GM12875 (cell line): Measurements from ENCODE around the gene NACC1.

Experiments
- H3K4me3 ChIP-seq: one replicate; pipeline ENCODE4 v1.5.1; 2011; ENCODE audit warnings: low read depth, low read length, control low read depth
- CTCF ChIP-seq: IDR thresholded peaks from 2 replicates; pipeline ENCODE4 v1.5.1; 2011; ENCODE audit warnings: low read depth, mild to moderate bottlenecking, control low read depth, inconsistent platforms, low read length, moderate library complexity, borderline replicate concordance; ENCODE audit not compliant: insufficient read depth

The NACC1 gene

GRCh38 chr19:13151605-13152355 is 33.7 kb downstream of the NACC1 start:
- no peak for TF ChIP-seq CTCF
- peak overlapping the region; percentile 100 for H3K4me3 ChIP-seq

- peak overlapping the region; percentile 100 for H3K4me3 ChIP-seq
- TF ChIP-seq CTCF: no peak
Observed at GRCh38 chr19:13152356-13152973, 34.4 kb downstream of the NACC1 start.

- peak overlapping the region; percentile 100 for H3K4me3 ChIP-seq
- TF ChIP-seq CTCF: peak; percentile 4; the same call in 1 of the 2 replicates
Observed at GRCh38 chr19:13152974-13153568, 35.0 kb downstream of the NACC1 start.

- no peak; the same call in 1 of the 2 replicates for TF ChIP-seq CTCF
- H3K4me3 ChIP-seq: peak overlapping the region; percentile 100
Observed at GRCh38 chr19:13153569-13154240, 35.6 kb downstream of the NACC1 start.

- H3K4me3 ChIP-seq: peak overlapping the region; percentile 100
- TF ChIP-seq CTCF: no peak
Observed at GRCh38 chr19:13154241-13154778, 36.2 kb downstream of the NACC1 start.

DNA sequence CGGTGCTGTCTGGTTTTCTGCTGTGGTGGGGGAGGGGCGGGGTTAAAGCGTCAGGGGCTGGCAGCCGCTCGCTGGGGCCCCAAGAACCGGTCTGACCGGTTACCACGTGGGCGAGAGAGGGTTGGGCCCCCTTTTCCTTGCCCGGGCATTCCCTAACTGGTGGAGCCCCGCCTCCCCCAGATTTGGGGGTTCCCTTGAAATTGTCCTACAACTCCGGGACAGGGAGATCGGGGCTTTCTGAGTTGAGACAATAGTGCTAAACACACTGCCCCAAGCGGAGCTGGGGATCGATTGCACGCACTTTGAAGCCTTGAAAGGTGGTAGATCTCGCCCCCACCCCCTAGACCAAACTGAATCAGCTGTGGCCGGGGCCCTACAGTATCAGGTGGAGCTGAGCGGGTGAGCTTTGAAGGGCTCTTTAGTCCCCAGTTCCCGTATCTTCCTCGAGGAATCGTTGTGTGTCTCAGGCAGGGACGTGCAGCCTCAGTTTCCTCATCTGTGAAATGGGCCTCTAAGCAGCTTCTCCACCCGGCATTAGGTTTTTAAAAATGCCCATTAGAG is 36.9 kb downstream of the NACC1 start:
- TF ChIP-seq CTCF: peak; percentile 60
- peak overlapping the region; percentile 100 for H3K4me3 ChIP-seq
